HG03460 (cell line): ENCODE data around the gene RPS6KA4.

Experiments
- ATAC-seq: cut with Tn5 transposase; IDR thresholded peaks from one replicate; pipeline ENCODE4 v1.9.1; 2021; ENCODE audit not compliant: unreplicated experiment

Gene RPS6KA4

GRCh38 chr11:64384028-64384737, 25.2 kb downstream of the RPS6KA4 start:
- ATAC-seq = no peak

- no peak for ATAC-seq
These were observed 26.3 kb downstream of the RPS6KA4 start for GRCh38 chr11:64384981-64385944.

GRCh38 chr11:64385945-64386704, 27.2 kb downstream of the RPS6KA4 start:
- ATAC-seq = no peak

- no peak for ATAC-seq
These were observed 29.0 kb downstream of the RPS6KA4 start for GRCh38 chr11:64387916-64388315.

- ATAC-seq = no peak
These were observed 29.9 kb downstream of the RPS6KA4 start for GRCh38 chr11:64388894-64389293.

- ATAC-seq = no peak
These were observed 30.9 kb downstream of the RPS6KA4 start for GRCh38 chr11:64389851-64390250.

GRCh38 chr11:64390558-64390957, 31.6 kb downstream of the RPS6KA4 start:
- no peak for ATAC-seq

GRCh38 chr11:64391839-64392238, 32.9 kb downstream of the RPS6KA4 start:
- no peak for ATAC-seq

GRCh38 chr11:64395545-64396078, 36.6 kb downstream of the RPS6KA4 start:
- ATAC-seq = no peak

- no peak for ATAC-seq
These were observed 37.2 kb downstream of the RPS6KA4 start for GRCh38 chr11:64396079-64396591.

- no peak for ATAC-seq
These were observed 41.1 kb downstream of the RPS6KA4 start for GRCh38 chr11:64400102-64400501.

- ATAC-seq = no peak
These were observed 41.7 kb downstream of the RPS6KA4 start for GRCh38 chr11:64400667-64401066.

GRCh38 chr11:64401775-64402174, 42.8 kb downstream of the RPS6KA4 start:
- no peak for ATAC-seq

- ATAC-seq = no peak
These were observed 44.1 kb downstream of the RPS6KA4 start for GRCh38 chr11:64403106-64403505.

GRCh38 chr11:64406221-64406946, 47.4 kb downstream of the RPS6KA4 start:
- no peak for ATAC-seq

GRCh38 chr11:64407221-64407620, 48.3 kb downstream of the RPS6KA4 start:
- ATAC-seq = no peak

GRCh38 chr11:64407630-64408029, 48.7 kb downstream of the RPS6KA4 start:
- ATAC-seq = no peak

GRCh38 chr11:64409278-64409677, 50.3 kb downstream of the RPS6KA4 start:
- ATAC-seq = no peak

GRCh38 chr11:64409707-64410403, 50.9 kb downstream of the RPS6KA4 start:
- ATAC-seq = no peak

- ATAC-seq = no peak
These were observed 51.4 kb downstream of the RPS6KA4 start for GRCh38 chr11:64410404-64410734.
